GM21360 (cell line): ENCODE results near the gene NOS1AP.

Experiments
- ATAC-seq: cut with Tn5 transposase; IDR thresholded peaks from one replicate; pipeline ENCODE4 v1.9.1; 2021; ENCODE audit warnings: mild to moderate bottlenecking, moderate library complexity; ENCODE audit not compliant: unreplicated experiment

NOS1AP gene

DNA sequence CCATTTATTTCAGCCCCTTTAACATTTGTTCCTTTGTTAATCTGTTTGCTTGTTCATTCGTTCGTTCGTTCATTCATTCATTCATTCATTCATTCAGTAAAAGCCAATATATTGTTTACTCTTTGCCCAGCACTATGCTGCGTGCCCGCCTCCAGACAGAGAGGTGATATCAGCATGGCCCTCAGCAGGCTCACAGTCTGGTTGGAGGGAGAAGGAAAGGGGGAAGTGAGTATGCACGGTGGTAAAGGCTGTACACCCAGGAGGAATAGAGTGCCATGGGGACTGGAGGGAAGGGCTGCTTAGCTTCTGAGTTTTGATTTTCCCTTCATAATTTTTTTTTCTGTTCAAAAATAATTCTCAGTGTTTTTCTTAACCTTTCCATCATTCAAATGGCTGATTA lies 144.7 kb downstream of the NOS1AP start:
- ATAC-seq, result no peak

DNA sequence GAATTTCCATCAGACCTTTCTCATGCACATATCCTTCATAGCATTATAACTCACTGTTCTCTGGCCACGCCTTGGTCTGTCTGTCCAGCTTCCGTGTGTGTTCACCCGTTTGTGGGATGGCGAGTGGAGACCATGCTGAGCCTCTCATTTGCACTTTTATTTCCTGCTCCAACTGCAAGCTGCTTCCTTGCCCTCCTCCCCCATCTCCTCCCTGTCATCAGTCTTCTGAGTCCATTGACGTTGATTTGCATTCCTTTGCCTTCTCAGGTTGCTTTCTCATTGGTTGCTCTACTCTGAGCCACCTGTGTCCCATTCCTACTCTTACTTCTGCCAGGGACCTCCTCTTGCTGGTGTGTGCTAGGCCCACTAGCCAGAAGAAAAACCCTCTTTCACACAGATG lies 146.4 kb downstream of the NOS1AP start:
- ATAC-seq, result no peak

- no peak for ATAC-seq
These were observed 147.1 kb downstream of the NOS1AP start for GRCh38 chr1:162216604-162217003.

DNA sequence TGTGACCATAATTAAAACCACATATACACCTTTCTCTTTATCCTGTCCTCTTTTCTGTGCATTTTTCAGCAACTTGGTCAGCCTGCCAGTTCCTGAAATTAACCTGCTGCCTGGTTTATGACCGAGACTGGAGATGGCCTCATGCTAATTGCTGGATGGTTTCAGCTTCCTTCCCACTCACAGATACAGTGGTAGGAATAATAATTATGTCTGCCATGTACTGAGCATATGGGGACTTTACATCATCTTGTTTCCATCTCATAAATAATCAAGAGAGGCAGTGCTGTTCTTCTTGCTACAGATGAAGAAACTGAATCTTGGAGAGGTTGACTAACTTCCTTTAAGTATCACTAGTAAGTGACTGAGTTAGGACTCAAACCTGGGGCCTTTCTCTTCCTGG lies 148.2 kb downstream of the NOS1AP start:
- no peak for ATAC-seq

DNA sequence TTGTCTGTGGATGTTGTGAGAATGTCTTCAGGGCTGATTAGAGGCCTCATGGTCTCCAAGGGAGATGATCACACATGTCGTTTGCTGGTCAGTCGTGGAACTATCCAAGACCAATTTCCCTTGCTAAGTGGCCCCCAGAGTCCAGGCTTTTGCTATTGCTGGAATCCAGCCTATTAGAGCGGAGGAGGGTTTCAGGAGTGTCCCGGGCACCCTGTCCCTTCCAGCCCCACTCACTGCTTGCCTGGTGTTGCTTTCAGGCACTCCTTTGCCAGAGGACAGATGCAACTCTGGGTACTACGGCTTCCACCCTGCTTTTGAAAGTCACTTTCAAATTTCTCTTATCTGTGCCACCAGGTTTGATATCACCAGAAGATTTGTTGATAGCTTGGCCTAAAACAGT lies 149.1 kb downstream of the NOS1AP start:
- ATAC-seq, result no peak

DNA sequence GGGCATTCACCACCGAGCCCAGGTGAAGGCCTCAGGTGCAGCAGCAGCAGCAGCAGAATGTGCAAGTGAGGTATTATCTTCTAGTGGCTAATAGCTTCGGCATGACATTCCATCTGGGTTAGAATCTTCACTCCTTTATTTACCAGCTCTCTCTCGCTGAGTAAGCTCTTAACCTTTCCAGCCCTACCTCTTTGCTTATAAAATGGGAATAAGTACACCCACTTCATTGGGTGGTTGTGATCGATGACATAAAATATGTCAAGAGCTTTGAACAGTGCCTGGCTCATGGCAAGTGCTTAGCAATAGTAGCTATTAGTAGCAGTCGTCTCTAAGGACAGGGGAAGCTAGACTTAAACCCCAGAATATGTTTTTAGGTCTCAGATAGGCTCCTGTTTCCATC lies 149.5 kb downstream of the NOS1AP start:
- no peak for ATAC-seq

- ATAC-seq, result no peak
These were observed 150.0 kb downstream of the NOS1AP start for GRCh38 chr1:162219461-162219860.

GRCh38 chr1:162220009-162220539 lies 150.6 kb downstream of the NOS1AP start:
- ATAC-seq, result no peak

DNA sequence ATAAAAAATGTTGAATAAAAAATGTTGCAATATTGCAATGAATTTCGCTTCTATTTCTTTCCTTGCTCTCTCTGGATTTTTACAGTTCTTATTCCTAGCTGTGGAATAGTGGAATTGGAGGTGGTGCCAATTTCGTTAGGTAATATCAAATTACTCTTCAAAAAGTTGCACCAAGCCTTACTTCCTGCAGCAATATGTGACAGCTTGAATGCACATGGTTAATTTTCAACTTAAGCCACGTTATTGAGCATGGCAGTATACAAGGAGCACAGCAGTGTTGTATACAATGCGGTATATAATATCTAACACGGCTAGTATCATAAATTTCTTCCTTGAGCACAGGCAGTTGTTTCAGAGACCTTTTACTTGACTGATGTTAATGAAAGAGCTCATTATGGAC lies 152.5 kb downstream of the NOS1AP start:
- ATAC-seq, result no peak

- no peak for ATAC-seq
These were observed 153.2 kb downstream of the NOS1AP start for GRCh38 chr1:162222730-162223129.

DNA sequence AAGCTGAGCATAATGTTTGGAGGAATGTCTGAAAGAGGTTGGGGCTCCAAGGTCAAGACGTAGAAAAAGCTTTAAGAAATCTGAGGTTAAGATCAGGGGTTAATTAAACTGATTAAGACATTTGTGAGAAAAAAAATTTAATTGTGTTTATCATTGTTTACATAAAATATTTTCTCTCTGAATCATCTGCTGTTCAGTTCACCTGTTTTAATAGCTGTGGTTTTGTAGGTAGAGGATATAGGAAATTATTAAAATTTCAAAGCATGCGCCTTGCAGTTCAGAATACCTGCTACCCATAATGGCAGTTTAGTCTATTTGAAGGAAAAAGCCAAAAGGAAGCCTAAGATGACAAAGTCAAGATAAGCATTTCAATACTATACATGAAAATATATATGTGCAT lies 154.0 kb downstream of the NOS1AP start:
- no peak for ATAC-seq

DNA sequence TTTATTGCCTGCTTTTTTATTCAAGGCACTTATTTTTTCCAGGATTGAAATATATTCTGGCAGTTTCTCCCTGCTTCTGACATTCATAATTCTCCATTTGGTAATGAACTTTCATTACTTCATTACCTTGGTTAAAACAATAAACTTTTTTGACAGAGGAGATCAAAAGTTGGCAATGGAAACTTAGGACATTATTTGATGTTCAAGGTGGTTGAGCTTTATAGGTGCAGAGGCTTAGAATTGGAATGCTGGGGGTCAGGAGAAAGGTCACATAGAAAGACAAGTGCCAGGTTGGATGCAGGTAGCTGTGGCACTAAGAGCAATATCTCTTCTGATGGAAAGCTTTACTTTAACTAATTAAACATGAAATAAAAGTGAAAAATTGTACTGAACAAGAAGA lies 154.8 kb downstream of the NOS1AP start:
- ATAC-seq, result no peak

- no peak for ATAC-seq
These were observed 159.1 kb downstream of the NOS1AP start for GRCh38 chr1:162228586-162228985.

GRCh38 chr1:162229549-162229948 lies 160.1 kb downstream of the NOS1AP start:
- no peak for ATAC-seq

DNA sequence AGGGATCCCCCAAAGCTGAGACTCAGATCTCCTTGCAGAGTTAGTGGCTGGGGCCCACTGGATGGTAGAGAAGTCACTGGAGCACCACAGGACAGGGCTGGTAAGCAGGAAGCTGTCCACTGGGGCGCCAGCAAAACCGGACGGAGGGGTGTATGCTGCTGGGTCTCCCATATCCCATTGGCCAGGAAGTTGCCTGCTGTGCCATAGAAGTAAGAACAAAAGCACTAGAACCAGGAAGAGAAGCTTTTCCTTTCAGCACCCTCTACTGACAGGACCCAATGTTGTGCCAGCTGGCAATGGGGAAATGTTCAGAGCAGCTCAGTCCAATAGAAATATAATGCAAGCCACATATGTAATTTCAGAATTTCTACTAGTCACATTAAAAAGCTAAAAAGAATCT lies 160.6 kb downstream of the NOS1AP start:
- ATAC-seq, result no peak

DNA sequence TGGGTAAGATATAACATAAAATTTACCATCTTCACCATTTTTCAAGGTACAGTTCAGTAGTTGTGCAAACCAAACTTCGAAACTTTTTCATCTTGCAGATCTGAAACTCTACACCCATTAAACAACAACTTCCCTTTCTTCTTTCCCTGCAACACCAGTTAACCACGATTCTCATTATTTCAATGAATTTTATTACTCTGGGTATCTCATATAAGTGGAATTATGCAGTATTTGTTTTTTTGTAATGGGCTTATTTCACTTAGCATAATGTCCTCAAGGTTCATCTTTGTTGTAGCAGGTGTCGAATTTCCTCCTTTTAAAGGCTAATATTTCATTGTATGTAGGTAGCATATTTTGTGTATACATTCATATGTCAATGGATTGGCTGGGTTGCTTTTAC lies 161.0 kb downstream of the NOS1AP start:
- ATAC-seq, result no peak

DNA sequence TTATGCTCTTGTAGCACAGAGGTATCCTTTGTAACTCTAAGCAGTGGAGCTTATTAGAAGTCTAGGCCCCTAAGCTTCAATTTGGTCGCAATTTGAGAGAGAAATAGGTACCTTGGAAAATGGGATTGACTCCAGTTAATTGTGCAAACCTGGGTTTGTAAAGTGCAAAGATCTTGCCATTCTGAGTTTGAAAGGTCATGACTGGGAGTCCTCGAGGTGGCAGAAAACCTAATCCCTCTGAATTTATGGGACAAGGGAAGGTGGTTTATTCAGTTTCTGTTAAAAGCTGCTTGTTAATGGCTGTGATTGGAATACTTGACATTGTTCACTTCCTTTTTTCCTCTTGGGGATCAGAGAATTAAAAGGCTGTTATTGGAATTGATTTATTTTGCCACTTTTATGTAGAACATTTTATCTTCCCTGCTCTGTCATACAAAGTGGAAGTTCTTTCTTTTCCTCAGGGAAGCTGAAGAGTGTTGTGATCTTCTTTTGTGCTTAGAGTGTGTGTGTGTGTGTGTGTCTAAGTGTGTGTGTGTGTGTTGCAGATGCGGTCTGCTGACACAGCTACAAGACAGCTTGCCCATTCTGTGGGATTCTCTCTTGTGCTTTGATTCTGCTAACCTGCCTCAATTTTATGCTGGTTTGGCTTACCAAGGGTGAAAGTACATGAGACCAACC lies 162.7 kb downstream of the NOS1AP start:
- ATAC-seq, result no peak

- ATAC-seq, result no peak
These were observed 163.6 kb downstream of the NOS1AP start for GRCh38 chr1:162233066-162233465.

GRCh38 chr1:162233937-162234336 lies 164.4 kb downstream of the NOS1AP start:
- ATAC-seq, result no peak

GRCh38 chr1:162234571-162234970 lies 165.1 kb downstream of the NOS1AP start:
- ATAC-seq, result no peak

- ATAC-seq, result no peak
These were observed 165.8 kb downstream of the NOS1AP start for GRCh38 chr1:162235241-162235800.

GRCh38 chr1:162236201-162236600 lies 166.7 kb downstream of the NOS1AP start:
- no peak for ATAC-seq

DNA sequence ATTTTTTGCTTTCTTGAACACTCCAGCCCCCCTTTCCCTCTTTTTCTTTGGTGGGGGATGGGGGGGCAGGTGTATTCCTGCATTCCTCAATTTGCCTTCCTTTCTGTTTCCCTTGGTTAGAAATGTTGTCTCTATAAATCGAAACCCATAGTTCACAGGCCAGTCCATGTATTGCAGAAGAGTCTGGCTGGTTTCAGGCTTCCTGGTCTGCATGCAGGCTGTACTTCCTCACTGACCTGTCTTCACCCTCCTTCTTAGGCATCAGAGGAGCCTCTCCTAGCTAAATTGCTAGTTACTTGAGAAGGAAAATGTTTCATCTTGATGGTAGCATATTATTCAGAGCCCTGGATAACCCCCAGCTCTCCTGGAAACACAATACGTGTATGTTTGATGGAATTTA lies 167.1 kb downstream of the NOS1AP start:
- ATAC-seq, result no peak
